RKO (cell line): ENCODE results near the gene SLC50A1.

Source experiments
- DNase-seq: peaks from one replicate; pipeline ENCODE4 v3.0.0-alpha.2; 2016; ENCODE audit warnings: low spot score

SLC50A1 gene

GRCh38 chr1:155184835-155185782, 49.5 kb downstream of the SLC50A1 start:
- DNase-seq = no peak

- DNase-seq = no peak
Measured at GRCh38 chr1:155185783-155186066, 50.1 kb downstream of the SLC50A1 start.

- DNase-seq = no peak
Measured at GRCh38 chr1:155186067-155186793, 50.6 kb downstream of the SLC50A1 start.

- no peak for DNase-seq
Measured at GRCh38 chr1:155186794-155187455, 51.3 kb downstream of the SLC50A1 start.

- no peak for DNase-seq
Measured at GRCh38 chr1:155187456-155187891, 51.8 kb downstream of the SLC50A1 start.

- no peak for DNase-seq
Measured at GRCh38 chr1:155188268-155188667, 52.6 kb downstream of the SLC50A1 start.
